Measurements from ENCODE around the gene ZNF143.

Gene ZNF143

DNA sequence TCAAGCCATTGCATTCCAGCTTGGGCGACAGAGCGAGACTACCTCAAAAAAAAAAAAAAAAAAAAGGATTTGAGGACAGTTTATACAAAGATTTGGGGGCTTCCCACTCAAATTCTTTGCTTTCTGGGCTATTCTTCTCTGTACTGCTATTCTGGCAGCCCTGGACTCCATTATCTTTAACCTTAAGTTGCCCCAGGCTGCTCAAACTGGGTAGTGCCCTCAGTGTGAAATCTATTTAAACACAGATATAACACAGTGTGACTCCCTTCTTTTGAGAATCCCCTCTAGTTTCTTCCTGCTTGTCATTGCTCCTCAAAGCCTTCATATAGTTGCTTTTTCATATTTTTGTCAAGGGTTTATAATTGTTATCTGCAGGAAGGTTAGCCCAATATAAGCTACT lies 63.2 kb downstream of the ZNF143 start:
- Histone ChIP-seq H3K4me2 (ENCODE audit: low read length) (no peak overlapping the region), H3K27ac (ENCODE audit: low read depth, low read length) (no peak overlapping the region)

GRCh38 chr11:9525116-9525515 lies 64.3 kb downstream of the ZNF143 start:
- Histone ChIP-seq H4K20me1 (ENCODE audit: control insufficient read depth, insufficient read depth, low read depth, low read length) (no peaks in the 10 kb centered on the region), H3K36me3 (ENCODE audit: control insufficient read depth, low read length) (peaks cover 25% of the 10 kb centered on the region), H3K9me2 (replicated peaks; ENCODE audit: control insufficient read depth, low read length) (no peaks in the 10 kb centered on the region), H3K27ac (ENCODE audit: low read depth, low read length) (no peak overlapping the region), H3K79me2 (ENCODE audit: control insufficient read depth, low read length) (no peaks in the 10 kb centered on the region), H3F3A (ENCODE audit: control insufficient read depth, insufficient read depth) (0 out of 2 replicates have a peak, but pooled peaks cover 6% of the 10 kb centered on the region), H3K4me1 (ENCODE audit: control insufficient read depth, low read length) (no peaks in the 10 kb centered on the region), H3K9me3 (ENCODE audit: control insufficient read depth, insufficient read depth, low read length) (no peaks in the 10 kb centered on the region), H3K4me2 (ENCODE audit: low read length) (no peak overlapping the region), H3K27me3 (ENCODE audit: control insufficient read depth, low read length) (no peaks in the 10 kb centered on the region), H3K4me3 (ENCODE audit: low read length) (no peak overlapping the region)
- TF ChIP-seq, protein P1, sequence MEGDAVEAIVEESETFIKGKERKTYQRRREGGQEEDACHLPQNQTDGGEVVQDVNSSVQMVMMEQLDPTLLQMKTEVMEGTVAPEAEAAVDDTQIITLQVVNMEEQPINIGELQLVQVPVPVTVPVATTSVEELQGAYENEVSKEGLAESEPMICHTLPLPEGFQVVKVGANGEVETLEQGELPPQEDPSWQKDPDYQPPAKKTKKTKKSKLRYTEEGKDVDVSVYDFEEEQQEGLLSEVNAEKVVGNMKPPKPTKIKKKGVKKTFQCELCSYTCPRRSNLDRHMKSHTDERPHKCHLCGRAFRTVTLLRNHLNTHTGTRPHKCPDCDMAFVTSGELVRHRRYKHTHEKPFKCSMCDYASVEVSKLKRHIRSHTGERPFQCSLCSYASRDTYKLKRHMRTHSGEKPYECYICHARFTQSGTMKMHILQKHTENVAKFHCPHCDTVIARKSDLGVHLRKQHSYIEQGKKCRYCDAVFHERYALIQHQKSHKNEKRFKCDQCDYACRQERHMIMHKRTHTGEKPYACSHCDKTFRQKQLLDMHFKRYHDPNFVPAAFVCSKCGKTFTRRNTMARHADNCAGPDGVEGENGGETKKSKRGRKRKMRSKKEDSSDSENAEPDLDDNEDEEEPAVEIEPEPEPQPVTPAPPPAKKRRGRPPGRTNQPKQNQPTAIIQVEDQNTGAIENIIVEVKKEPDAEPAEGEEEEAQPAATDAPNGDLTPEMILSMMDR (IDR thresholded peaks at IDR 0.05; ENCODE audit: low read depth, low read length, poor library complexity, severe bottlenecking), result no peak
- TF ChIP-seq EZH2phosphoT487 (IDR thresholded peaks at IDR 0.05; ENCODE audit: borderline replicate concordance, low read length), result no peak

More for the DNA sequence above, 63.2 kb downstream of the ZNF143 start:
- Histone ChIP-seq H3K9me3 (ENCODE audit: control insufficient read depth, insufficient read depth, low read length) (no peaks in the 10 kb centered on the region), H3K9me2 (replicated peaks; ENCODE audit: control insufficient read depth, low read length) (no peaks in the 10 kb centered on the region), H3K4me3 (ENCODE audit: low read length) (no peak overlapping the region), H3F3A (ENCODE audit: control insufficient read depth, insufficient read depth) (0 out of 2 replicates have a peak, but pooled peaks cover 6% of the 10 kb centered on the region), H3K4me1 (ENCODE audit: control insufficient read depth, low read length) (no peaks in the 10 kb centered on the region), H3K36me3 (ENCODE audit: control insufficient read depth, low read length) (peaks cover 24% of the 10 kb centered on the region), H3K27me3 (ENCODE audit: control insufficient read depth, low read length) (no peaks in the 10 kb centered on the region), H4K20me1 (ENCODE audit: control insufficient read depth, insufficient read depth, low read depth, low read length) (no peaks in the 10 kb centered on the region), H3K79me2 (ENCODE audit: control insufficient read depth, low read length) (no peaks in the 10 kb centered on the region)
- TF ChIP-seq, protein P1 (IDR thresholded peaks at IDR 0.05; ENCODE audit: low read depth, low read length, poor library complexity, severe bottlenecking), result no peak
- TF ChIP-seq EZH2phosphoT487 (IDR thresholded peaks at IDR 0.05; ENCODE audit: borderline replicate concordance, low read length), result no peak

- Histone ChIP-seq H3F3A (ENCODE audit: control insufficient read depth, insufficient read depth) (0 out of 2 replicates have a peak, but pooled peaks cover 3% of the 10 kb centered on the region), H3K9me3 (ENCODE audit: control insufficient read depth, insufficient read depth, low read length) (no peaks in the 10 kb centered on the region), H3K27ac (ENCODE audit: low read depth, low read length) (no peak overlapping the region), H3K4me1 (ENCODE audit: control insufficient read depth, low read length) (no peaks in the 10 kb centered on the region), H3K4me3 (ENCODE audit: low read length) (no peak overlapping the region), H3K9me2 (replicated peaks; ENCODE audit: control insufficient read depth, low read length) (no peaks in the 10 kb centered on the region), H3K27me3 (ENCODE audit: control insufficient read depth, low read length) (no peaks in the 10 kb centered on the region), H3K79me2 (ENCODE audit: control insufficient read depth, low read length) (no peaks in the 10 kb centered on the region), H3K36me3 (ENCODE audit: control insufficient read depth, low read length) (peaks cover 25% of the 10 kb centered on the region), H3K4me2 (ENCODE audit: low read length) (no peak overlapping the region), H4K20me1 (ENCODE audit: control insufficient read depth, insufficient read depth, low read depth, low read length) (no peaks in the 10 kb centered on the region)
- TF ChIP-seq EZH2phosphoT487 (IDR thresholded peaks at IDR 0.05; ENCODE audit: borderline replicate concordance, low read length), result no peak
- TF ChIP-seq, protein P1 (IDR thresholded peaks at IDR 0.05; ENCODE audit: low read depth, low read length, poor library complexity, severe bottlenecking), result no peak
These were observed 66.8 kb downstream of the ZNF143 start for GRCh38 chr11:9527481-9528135.

Data from DOHH2 (cell line).